Measurements from ENCODE around the gene LRRC4. TPM values are rescaled to one million over a fixed set of nuclear protein-coding genes. Genes with fewer than 3 reads are reported as not detected.

The LRRC4 gene
- total RNA-seq, 2 experiments from 2014 or later = not detected

DNA sequence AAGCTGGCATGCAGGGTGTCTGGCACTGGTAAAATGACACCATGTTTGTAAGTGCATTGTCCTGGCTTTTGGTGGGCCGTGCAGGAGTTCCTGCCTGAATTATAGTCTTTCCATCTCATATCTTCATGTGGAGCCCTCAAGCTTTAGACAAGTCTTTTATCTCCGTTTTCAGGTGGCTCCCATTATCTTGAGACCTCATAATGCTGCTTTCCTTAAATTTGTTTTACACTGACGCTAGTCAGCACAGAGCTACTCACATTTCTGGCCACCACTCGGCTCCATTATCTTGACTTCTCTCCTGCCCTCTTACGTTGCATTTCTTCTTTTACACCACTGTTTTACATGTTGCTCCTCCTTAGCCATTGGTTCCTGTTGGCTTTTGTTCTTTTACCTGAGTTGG is 37.2 kb downstream of the LRRC4 start:
- H3K4me3 Mint-ChIP-seq = no peak overlapping the region
- H3K4me1 Mint-ChIP-seq = no peaks in the 10 kb centered on the region
- ATAC-seq = no peak
- H3K9me3 Mint-ChIP-seq (ENCODE audit: low read depth) = no peaks in the 10 kb centered on the region
- no peak for DNase-seq
- CTCF ChIA-PET = no interaction called here
- H3K27ac Mint-ChIP-seq = no peak overlapping the region
- H3K36me3 Mint-ChIP-seq = peaks cover 18% of the 10 kb centered on the region
- H3K27me3 Mint-ChIP-seq = no peaks in the 10 kb centered on the region

GRCh38 chr7:127993317-127993716 is 37.9 kb downstream of the LRRC4 start:
- H3K4me3 Mint-ChIP-seq = no peak overlapping the region
- DNase-seq (no peak), ATAC-seq (no peak)
- no peaks in the 10 kb centered on the region for H3K27me3 Mint-ChIP-seq
- H3K9me3 Mint-ChIP-seq (ENCODE audit: low read depth) = no peaks in the 10 kb centered on the region
- H3K36me3 Mint-ChIP-seq = peaks cover 18% of the 10 kb centered on the region
- no peak overlapping the region for H3K27ac Mint-ChIP-seq
- CTCF ChIA-PET = no interaction called here
- peaks cover 2% of the 10 kb centered on the region for H3K4me1 Mint-ChIP-seq

DNA sequence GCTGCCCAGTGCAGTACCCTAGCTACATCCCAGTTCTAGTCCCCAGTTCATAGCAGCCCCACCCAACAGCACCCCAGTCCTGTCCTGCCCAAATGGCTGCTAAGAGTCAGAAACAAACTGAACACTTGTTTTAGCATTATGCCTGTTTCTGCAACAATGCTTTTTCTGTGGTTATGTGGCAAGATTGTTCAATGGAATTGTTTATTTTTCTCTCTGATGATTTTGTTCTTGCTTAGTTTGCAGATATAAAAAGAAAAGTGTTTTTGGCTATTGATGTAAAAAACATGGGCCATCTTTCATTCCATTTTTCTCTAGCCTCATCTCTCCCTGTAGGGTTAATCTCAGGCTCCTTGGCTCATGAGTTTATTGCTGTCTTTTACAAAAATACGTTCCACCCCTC is 42.5 kb downstream of the LRRC4 start:
- Mint-ChIP-seq H3K27ac (no peak overlapping the region), H3K4me3 (no peak overlapping the region), H3K27me3 (no peaks in the 10 kb centered on the region), H3K9me3 (ENCODE audit: low read depth) (no peaks in the 10 kb centered on the region), H3K4me1 (peaks cover 6% of the 10 kb centered on the region), H3K36me3 (peaks cover 17% of the 10 kb centered on the region)
- DNase-seq = no peak
- CTCF ChIA-PET = no interaction called here
- ATAC-seq = no peak

GRCh38 chr7:127986581-127987521 is 44.4 kb downstream of the LRRC4 start:
- H3K4me3 Mint-ChIP-seq = no peak overlapping the region
- DNase-seq (no peak), ATAC-seq (no peak)
- CTCF ChIA-PET = no interaction called here
- no peaks in the 10 kb centered on the region for H3K9me3 Mint-ChIP-seq (ENCODE audit: low read depth)
- H3K27ac Mint-ChIP-seq = no peak overlapping the region
- peaks cover 7% of the 10 kb centered on the region for H3K36me3 Mint-ChIP-seq
- peaks cover 7% of the 10 kb centered on the region for H3K4me1 Mint-ChIP-seq
- H3K27me3 Mint-ChIP-seq = no peaks in the 10 kb centered on the region

DNA sequence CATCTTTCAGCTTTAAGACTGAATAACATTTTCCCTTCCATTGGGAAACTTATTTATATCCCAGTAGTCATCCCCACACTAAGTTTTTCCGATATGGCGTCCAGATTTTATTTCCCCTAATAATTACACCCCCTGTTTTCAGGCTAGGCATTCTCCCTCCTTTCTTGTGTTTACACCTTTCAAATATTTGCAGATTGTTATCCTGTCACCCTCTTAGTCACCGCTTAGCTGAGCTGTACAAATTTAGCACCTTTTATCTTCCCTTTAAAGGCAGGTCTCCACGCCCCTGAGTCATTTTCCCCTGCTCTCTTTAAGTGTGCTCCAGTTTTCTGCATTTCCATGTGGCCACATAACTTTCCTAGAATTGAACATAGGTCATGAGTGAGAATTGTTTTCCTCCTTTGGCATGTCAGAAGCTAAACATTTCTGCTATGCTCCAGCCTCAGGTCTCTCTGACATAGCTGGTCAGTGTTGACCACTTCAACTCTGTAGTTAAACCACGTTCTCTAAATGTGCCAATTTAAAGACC is 47.4 kb downstream of the LRRC4 start:
- CTCF ChIA-PET = no interaction called here
- H3K36me3 Mint-ChIP-seq = peaks cover 9% of the 10 kb centered on the region
- DNase-seq (no peak), ATAC-seq (no peak)
- H3K27me3 Mint-ChIP-seq = no peaks in the 10 kb centered on the region
- H3K9me3 Mint-ChIP-seq (ENCODE audit: low read depth) = peaks cover 5% of the 10 kb centered on the region
- H3K4me1 Mint-ChIP-seq = peaks cover 9% of the 10 kb centered on the region
- no peak overlapping the region for H3K27ac Mint-ChIP-seq
- no peak overlapping the region for H3K4me3 Mint-ChIP-seq

DNA sequence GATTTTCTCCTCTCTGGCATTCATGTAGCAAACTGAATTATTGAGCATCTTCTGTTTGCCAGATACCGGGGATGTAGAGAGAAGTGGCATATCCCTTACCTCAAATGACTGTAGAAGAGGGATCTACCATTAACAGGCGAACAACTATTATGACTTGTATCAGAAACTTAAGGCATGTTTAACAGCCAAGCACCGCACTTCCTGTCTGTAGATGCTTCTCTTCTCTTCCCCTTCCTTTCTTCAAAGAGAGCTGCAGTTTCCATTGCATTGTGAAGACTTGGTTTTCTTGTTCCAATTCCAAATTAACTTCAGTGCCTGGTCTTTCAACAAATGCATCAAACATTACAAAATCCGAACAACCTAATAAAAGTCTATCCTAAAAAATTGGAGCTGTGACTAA is 49.3 kb downstream of the LRRC4 start:
- DNase-seq = no peak
- Mint-ChIP-seq H3K27me3 (no peaks in the 10 kb centered on the region), H3K27ac (no peak overlapping the region), H3K36me3 (peaks cover 24% of the 10 kb centered on the region), H3K9me3 (ENCODE audit: low read depth) (peaks cover 14% of the 10 kb centered on the region), H3K4me3 (no peak overlapping the region), H3K4me1 (peaks cover 7% of the 10 kb centered on the region)
- ATAC-seq = no peak
- CTCF ChIA-PET = no interaction called here

DNA sequence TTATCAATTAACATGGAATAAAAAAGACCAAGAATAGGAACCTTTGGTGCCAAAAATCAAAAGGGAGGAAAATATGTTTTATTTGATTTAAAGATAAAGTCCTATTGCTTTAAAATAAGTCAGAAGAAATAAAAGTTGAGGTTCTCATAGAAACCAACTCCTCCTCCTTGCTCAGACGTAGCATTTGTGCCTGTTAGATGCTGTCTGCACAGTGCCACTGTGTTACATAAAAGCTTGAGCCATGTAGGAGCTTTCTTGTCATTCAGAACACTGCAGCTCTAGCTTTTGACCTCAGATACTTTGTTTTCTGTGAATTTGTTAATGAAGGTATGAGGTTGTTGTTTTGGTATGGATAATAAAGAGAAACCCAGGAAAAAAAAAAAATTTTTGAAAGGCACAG is 50.3 kb downstream of the LRRC4 start:
- CTCF ChIA-PET = interaction anchor here (1.4 kb wide), 1 partner anchor 53 kb away, joined by 3 read pairs; no protein-coding TSS in a partner anchor
- peaks cover 34% of the 10 kb centered on the region for H3K36me3 Mint-ChIP-seq

DNA sequence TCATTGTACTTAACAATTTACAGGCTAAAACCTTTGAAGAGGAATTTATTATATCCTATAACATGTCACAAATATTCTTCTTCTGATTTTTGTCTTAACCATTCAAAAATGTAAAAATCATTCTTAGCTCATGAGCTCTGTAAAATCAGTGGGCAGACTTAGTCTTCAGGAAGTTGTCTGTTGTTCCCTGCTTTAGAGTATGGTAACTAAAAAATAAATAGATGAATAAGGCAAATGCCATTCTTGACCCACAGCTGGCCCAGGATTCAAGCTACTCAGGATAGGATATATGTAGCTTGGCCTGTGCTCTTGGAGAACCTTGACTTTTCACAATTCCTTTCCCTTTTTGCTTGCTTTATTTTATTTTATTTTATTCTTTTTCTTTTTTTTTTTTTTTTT is 51.5 kb downstream of the LRRC4 start:
- Mint-ChIP-seq H3K27me3 (no peaks in the 10 kb centered on the region), H3K4me3 (no peak overlapping the region), H3K36me3 (peaks cover 42% of the 10 kb centered on the region), H3K4me1 (peaks cover 7% of the 10 kb centered on the region), H3K9me3 (ENCODE audit: low read depth) (peaks cover 14% of the 10 kb centered on the region), H3K27ac (no peak overlapping the region)
- CTCF ChIA-PET = interaction anchor here (0.6 to 1.4 kb wide), 2 partner anchors 52 to 325 kb away, joined by 3 read pairs; no protein-coding TSS in a partner anchor
- ATAC-seq (no peak), DNase-seq (no peak)

More for the DNA sequence above, 50.3 kb downstream of the LRRC4 start:
- Mint-ChIP-seq H3K4me3 (no peak overlapping the region), H3K4me1 (peaks cover 7% of the 10 kb centered on the region), H3K9me3 (ENCODE audit: low read depth) (peaks cover 14% of the 10 kb centered on the region), H3K27me3 (no peaks in the 10 kb centered on the region), H3K27ac (no peak overlapping the region)
- ATAC-seq (no peak), DNase-seq (no peak)

- CTCF ChIA-PET = interaction anchor here (0.6 to 1.4 kb wide), 2 partner anchors 51 to 325 kb away, joined by 3 read pairs; no protein-coding TSS in a partner anchor
- ATAC-seq (no peak), DNase-seq (no peak)
- Mint-ChIP-seq H3K27me3 (no peaks in the 10 kb centered on the region), H3K27ac (no peak overlapping the region), H3K4me3 (no peak overlapping the region), H3K36me3 (peaks cover 43% of the 10 kb centered on the region), H3K9me3 (ENCODE audit: low read depth) (peaks cover 14% of the 10 kb centered on the region), H3K4me1 (peaks cover 5% of the 10 kb centered on the region)
Observed at GRCh38 chr7:127979113-127979727, 52.0 kb downstream of the LRRC4 start.

GRCh38 chr7:127978421-127978820 is 52.8 kb downstream of the LRRC4 start:
- Mint-ChIP-seq H3K4me3 (no peak overlapping the region), H3K36me3 (peaks cover 43% of the 10 kb centered on the region), H3K27ac (no peak overlapping the region), H3K9me3 (ENCODE audit: low read depth) (peaks cover 14% of the 10 kb centered on the region), H3K4me1 (peaks cover 2% of the 10 kb centered on the region), H3K27me3 (no peaks in the 10 kb centered on the region)
- CTCF ChIA-PET = no interaction called here
- DNase-seq = no peak
- ATAC-seq = no peak

Other genes starting within 250 kb of the LRRC4 start
- gene LEP, start 209.8 kb upstream of the LRRC4 start, total RNA-seq = not detected

All from activated CD8-positive, alpha-beta memory T cell treated with anti-CD3 and anti-CD28 coated beads, Interleukin-2, amount 10 ng/mL, durations not matched to agents 7 days and 5 days (primary cell).